HG02571 (cell line): ENCODE results near the gene ZBTB7B.

Source experiments
- ATAC-seq: cut with Tn5 transposase; IDR thresholded peaks from one replicate; pipeline ENCODE4 v1.9.1; 2021; ENCODE audit warnings: mild to moderate bottlenecking, moderate library complexity; ENCODE audit not compliant: unreplicated experiment

Gene ZBTB7B

DNA sequence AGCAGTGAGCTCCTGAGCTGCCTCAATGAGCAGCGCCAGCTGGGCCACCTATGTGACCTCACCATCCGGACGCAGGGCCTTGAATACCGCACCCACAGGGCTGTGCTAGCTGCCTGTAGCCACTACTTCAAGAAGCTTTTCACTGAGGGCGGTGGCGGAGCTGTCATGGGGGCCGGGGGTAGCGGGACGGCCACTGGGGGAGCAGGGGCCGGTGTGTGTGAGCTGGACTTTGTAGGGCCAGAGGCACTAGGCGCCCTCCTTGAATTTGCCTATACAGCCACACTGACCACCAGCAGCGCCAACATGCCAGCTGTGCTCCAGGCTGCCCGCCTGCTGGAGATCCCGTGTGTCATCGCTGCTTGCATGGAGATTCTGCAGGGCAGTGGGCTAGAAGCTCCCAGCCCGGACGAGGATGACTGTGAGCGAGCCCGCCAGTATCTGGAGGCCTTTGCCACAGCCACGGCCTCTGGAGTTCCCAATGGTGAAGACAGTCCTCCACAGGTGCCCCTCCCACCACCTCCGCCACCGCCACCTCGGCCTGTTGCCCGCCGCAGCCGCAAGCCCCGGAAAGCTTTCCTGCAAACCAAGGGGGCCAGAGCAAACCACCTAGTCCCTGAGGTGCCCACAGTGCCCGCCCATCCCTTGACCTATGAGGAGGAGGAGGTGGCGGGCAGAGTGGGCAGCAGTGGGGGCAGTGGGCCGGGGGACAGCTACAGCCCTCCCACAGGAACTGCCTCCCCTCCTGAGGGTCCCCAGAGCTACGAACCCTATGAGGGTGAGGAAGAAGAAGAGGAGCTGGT is 12.3 kb downstream of the ZBTB7B start:
- ATAC-seq, result no peak

DNA sequence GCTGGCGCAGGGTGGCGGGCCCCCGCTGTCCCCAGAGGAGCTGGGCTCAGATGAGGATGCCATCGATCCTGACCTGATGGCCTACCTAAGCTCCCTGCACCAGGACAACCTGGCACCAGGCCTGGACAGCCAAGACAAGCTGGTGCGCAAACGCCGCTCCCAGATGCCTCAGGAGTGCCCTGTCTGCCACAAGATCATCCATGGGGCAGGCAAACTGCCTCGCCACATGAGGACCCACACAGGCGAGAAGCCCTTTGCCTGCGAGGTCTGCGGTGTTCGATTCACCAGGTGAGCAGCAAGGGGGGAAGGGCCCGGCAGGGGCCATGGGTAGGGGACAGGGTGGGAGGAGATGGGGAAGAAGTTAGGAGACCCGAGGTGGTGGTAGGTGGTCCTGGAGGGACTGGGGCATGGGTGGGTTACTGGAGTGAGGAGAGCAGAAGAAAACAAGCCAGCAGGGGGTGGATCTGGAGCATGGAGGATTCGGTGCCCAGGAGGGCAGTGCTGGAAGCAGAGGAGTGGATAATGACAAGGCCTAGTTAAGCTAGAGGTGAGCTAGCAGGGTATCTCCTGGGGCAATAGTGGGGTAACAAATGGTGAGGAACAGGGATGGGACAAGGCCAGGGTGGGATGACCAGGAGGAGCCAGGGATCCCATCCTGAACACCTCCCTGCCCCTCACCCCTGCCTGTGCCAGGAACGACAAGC is 13.1 kb downstream of the ZBTB7B start:
- no peak for ATAC-seq

DNA sequence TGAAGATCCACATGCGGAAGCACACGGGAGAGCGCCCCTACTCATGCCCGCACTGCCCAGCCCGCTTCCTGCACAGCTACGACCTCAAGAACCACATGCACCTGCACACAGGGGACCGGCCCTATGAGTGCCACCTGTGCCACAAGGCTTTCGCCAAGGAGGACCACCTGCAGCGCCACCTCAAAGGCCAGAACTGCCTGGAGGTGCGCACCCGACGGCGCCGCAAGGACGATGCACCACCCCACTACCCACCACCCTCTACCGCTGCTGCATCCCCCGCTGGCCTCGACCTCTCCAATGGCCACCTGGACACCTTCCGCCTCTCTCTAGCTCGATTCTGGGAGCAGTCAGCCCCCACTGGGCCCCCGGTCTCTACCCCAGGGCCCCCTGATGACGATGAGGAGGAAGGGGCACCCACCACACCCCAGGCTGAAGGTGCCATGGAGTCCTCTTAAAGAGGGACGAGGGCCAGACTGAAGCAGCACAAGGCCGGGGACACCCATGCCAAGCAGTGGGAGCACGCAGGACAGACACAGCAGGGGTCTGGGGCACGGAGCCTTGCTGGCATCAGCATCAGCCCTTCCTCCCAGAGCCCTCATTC is 13.7 kb downstream of the ZBTB7B start:
- no peak for ATAC-seq

DNA sequence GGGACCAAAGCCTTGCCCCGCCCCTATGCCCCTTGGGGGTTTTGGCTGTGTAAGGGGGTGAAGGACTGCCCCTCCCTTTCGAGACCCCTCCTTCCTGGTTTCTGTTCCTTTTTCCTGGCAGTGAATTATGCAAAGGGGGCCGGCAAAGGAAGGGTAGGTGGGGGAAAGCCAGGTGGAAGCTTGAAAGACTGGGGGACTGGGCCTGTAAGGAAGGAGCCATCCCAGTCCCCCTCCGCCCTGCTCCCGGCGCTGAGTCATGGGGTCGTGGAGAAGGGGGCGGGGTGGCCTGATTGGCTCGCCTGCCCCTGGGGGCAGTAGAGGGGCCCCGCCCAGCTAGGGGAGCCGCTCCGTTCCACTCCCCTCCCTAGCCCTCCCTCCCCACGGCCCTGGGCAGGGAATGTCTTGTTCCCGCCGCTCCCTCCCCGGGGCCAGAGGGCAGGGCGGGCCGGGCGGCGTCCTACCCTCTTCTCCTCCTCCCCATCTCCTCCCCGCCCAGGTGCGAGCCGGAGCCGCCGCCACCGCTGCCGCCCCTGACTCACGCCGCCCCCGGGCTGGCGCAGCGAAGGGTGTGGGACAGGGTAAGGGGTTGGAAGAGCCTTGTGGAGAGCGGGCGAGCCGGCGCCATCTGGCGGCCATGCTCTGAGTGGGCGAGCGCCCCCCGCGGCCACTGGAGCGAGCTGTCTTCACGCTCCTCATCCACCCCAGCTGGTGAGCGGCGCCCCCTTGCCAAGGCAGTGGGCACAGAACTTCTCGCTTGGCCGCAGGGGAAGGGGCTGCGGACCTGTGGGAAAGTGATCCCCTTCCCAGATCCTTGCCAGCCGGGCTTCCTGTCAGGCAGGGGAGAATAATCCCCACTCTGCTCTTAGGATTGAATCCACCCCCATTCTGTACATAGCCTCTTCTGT is 14.7 kb downstream of the ZBTB7B start:
- peak; percentile 57 for ATAC-seq

DNA sequence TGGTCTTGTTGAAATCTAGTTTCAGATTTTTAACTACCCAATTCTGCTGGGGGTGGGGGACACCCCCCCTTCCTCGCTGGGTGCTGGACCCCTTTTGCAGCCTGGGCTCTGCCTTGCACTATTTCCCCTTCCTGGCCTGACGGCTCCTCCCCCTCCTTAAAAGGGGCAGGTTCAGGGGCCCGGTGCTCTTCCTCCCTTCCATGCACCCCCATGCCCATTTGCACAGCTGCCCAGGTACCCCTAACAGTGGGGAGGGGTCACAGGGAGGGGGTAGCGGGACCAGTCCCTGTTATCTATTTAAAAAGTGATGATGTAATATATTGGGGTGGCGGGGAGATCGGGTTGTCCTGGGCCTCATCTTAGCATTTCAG is 15.3 kb downstream of the ZBTB7B start:
- ATAC-seq, result peak; percentile 18

DNA sequence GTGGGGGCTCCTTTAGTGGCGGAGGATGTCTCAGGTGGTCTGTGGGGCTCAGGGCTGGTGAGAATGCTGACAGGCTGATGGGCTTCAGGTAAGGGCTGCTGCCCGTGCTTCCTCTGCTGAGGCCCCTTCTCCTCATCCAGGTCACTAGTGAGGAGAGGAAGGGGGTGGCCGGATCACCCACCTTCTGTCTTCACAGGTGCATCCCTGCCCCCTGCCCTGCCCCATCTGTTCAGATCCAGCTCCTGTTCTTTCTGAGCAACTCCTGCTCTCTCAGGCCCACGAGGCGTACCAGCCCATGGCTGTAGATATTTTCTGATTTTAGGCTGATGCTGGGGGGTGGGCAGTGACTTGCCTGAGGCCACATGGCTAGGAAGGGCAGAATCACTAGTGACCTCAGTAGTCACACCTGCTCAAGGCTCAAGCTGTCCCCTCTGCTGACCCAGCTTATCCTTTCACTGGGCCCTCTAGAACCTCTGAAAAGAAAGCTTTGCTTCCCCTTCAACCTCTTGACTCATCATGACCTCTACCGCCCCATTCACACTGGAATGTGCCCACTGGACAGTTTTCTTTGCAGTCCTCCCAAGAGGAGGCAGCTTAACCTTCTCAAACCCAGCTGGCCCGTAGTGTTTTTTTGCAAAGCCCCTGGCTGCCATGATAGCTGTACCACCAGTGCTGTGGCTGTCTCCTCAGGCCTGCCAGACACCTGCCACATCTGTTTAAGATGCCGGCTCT is 16.2 kb downstream of the ZBTB7B start:
- no peak for ATAC-seq

DNA sequence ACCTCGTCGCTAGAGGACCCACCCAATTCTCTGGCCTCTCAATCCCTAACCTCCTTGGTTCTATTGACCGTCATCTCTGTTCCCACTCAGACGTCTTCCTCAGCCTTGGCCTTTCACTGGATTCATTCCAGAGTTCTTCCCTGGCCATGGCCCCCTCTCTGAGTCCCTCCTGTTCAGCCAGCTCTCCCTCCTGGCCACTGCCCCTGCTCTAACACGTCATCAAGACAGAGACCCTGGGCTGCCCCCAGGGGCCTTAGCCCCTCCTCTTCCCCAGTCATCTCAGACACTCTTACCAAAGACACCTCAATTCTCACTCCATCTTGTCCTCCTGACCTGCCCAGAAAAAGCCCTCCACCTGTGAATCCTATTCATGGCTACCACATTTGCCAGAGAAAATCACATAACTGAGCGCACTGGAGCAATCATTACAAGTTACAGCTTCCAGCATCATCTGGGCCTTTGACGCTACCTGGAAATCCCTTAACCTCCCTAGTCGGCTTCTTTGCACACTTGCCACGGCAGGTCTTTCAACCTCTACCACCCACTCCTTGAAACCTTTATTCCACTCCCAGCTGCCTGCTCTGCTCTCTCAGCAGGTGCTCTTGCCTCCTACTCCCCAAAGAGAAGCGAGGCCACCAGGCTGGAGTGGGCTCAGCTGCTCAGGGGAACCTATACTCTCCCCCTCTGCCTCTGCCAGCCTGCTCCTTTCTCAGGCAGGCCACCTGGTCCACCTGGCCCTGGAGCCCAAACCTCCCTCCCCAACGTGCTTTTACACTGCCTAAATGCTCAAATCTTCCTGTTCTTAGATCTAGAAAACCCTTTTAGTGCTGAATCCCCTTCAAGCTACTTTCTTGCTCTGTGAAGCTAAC is 17.0 kb downstream of the ZBTB7B start:
- no peak for ATAC-seq

DNA sequence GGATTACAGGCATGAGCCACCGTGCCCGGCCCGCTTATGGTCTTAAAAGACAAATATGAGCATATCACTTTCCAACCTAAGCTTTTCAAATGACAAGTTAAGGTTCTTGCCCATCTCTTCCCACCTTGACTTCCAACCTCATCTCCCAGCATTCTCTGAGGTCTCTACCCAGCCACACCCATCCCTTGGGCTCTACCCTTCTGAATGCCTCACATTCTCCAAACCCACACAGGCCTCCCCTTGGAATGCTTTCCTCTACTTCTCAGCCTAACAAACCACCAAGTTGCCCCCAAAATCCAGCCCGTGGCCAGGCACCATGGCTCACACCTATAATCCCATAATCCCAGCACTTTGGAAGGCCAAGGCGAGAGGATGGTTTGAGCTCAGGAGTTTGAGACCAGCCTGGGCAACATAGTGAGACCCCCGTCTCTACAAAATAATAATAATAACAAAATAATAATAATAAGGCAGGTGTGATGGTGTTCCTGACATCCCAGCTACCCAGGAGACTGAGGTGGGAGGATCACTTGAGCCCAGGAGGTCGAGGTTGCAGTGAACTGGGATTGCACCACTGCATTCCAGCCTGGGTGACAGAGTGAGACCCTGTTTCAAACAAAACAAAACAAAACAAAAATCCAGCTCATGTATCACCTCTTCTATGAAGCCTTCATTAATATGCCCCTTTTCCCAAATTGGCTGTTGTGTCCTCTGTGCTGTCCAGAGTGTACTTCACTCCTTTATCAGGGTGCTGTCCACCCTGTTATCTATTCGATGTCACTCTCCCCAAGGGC is 19.7 kb downstream of the ZBTB7B start:
- no peak for ATAC-seq

DNA sequence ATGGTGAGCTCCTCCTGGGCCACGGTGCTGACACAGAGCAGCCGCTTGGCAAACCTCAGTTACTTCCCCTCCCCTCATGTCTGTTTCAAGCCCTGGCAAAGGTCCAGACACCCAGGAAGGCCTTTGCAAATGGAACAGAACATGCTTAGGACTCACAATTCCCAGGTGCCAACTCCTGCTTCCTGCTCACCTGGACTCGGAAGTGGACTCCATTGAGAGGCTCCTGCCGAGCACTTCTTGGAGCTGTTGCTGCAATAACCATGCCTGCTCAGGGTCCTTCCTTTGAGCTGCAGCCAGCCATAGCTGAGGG is 20.3 kb downstream of the ZBTB7B start:
- ATAC-seq, result no peak

DNA sequence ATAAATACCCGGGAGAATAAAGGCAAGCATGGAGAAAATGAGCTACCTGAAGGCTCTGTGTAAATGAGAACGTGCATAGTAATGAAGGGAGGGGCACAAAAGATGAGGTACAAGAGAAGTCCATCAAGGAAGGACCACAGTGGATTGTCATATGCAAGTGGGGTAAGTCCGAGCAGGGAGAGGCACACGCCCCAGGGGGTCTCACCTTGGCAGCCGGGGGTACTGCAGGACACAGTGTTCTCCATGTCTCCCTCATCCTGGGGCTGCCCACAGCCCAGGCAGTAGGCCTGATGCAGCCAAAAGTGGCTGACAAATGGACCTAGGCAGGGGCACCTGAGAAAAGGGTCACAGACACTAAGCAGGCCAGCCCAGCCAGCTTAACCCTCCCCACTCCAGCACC is 21.0 kb downstream of the ZBTB7B start:
- ATAC-seq, result no peak

DNA sequence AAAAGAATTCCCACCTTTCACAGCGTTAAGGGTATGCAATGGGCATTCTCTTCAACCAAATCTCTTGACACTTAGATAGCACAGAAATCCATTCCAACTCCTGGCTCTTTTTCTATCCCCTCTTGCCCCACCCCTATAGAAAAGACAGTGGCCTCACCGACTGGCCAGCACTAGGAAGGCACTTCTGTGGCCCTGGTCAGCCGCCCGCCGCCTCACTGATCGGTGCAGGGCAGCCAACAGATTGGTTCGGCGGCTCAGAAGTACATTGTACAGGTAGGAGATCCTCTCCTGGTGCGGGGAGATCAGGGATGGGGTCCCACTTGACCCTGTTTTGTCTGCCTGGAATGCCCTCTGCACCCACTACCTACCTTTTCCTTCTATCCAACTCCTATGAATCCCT is 21.7 kb downstream of the ZBTB7B start:
- ATAC-seq, result no peak

DNA sequence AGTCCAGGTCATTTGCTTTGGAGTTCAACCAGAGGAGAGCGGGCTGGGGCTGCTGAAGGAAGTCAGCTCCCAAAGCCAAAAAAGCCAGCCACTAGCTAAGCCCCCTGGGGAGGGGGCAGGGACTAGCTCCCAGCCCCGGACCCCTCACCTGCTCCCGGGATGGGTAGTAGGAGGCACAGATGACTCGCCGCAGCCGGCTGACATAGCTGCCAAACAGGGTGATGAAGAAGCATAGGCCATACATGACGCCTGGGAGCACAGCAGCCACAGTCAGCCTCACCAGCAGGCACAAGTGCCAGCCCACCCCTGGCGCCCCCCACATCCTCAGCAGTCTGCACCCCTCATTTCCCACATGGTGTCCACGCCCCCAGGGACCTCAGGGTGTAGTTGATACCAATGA is 23.6 kb downstream of the ZBTB7B start:
- no peak for ATAC-seq

DNA sequence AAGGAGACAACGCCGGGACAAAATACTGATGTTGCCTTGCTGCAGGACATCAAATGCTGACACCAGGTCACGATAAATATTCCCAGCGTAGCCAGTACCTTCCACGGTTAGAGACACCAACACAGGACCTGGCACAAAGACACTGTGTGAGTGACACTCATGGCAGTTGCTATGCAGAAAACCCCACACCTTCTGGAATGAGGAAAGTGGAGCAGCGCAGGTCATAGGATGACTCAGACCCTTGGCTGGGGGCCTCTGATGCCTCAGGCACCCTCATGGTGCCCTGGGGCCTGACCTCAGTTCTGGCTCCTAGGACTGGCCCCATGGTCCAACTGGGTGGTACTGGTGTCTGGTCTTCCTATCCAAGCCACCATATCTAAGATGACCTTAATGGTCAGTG is 24.0 kb downstream of the ZBTB7B start:
- ATAC-seq, result no peak

DNA sequence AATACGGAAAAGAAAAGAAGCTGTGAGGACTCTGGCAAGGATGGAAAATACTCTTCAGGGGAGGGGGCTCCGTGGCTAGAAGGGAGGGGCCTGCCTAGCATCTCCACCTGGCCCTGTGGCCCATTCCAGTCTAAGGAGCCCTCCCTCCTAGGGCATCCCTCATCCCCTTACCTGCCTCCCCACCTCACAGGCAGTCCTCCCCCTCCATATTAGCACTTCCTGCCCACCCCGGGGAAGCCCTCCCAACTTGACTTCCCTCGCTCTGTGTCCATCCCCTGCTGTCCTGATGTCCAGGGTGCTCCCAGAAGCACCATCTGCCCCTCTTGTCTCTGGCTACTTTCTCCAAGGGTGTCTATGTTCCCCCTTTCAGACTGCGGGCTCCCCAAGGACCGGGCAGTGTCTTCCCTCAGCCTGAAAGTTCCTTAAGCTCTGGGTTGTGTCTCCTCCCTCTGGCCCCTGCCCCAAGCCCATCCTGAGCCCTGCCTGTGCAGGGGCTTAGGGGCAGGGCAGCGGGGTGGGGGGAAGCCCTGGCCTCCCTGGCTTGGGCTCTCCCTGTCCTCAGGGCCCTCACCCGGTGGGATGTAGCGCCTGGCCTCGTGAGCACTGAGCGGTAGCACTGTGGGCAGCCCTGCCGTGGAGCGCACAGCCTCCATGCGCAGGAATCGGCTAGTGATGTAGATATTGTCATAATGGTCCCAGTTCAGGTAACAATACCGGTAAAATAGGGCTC is 27.1 kb downstream of the ZBTB7B start:
- ATAC-seq, result no peak

DNA sequence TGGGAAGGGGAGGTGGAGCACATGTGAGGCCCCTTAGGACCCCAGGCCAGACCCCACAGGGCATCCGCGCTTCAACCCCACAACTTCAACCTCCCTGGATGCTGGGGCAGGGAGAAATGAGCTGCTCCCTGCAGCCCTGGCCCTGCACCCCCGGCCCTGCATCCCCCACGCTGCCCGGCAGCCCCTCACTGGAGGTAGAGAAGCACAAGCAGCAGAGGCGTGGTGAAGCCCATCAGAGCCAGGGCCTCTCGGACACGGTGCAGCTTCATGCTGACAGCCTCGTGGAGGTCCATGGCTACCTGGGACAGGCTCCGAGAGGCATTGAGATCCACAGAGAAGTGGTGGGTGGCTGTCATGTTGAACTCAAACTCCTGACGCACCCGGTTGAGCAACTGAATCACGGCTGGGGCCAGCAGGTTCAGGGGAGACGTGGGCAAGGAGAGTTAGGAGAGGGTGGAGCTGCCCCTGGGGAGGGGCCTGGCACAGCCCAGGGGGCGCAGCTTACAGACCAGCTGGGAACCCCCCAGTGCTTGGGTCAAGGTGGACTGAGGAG is 27.7 kb downstream of the ZBTB7B start:
- ATAC-seq, result no peak

DNA sequence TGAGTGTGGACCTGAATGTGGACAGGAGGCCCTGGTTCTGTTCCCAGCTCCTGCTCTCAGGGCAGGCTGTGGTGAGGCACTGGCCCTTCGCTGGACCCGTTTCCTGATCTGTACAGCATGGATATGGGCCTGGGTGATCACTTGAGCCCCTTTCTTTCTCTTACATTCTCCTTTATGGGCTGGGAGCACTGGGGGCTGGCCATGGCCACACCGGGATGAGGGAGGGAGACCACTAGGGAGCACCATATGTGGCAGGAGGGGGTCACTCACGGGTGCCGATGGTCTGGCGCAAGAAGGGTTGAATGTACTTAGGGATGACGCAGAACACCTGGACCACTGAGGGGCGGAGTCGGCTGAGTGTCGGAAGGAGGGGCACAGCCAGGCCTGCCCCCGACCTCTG is 28.3 kb downstream of the ZBTB7B start:
- no peak for ATAC-seq

DNA sequence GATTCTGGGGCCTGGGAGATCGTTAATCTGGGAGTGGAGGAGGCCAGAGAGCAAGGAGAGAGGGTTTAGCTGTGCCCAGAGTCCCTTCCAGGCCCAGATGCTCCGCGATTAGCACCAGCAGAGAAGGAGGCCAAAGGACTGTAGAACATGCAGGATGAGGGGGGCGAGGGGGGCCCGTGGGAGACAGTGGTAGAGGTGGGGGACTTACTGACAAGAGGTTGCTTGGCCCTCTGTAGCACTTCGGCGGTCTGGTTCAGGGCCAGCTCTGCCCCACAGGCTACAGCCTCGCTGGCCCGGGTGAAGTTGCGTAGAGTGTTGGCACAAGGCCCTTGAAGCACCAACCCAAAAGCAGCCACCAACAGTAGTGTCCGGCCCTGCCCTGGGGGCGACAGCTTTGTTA is 30.3 kb downstream of the ZBTB7B start:
- no peak for ATAC-seq

DNA sequence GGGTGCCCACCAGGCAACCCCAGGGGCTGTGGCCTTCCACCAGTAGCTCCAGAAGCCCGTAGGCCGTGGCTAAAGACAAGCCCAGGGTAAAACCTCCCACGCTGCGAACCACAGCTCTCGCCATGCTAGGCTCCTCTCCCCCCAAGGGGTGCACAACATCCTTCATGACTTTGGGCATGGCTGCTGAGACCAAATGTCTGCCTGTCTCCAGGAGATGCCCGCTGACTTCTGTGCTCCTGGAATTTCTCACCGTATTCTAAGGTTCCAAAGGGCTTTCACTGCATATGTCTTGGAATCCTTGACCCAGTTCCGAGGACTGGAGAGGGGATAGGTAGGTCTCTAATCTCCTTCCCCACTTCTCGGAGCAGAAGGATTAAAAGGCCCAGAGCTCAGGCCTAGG is 30.9 kb downstream of the ZBTB7B start, which contains the start of the genes DCST1 and DCST2:
Gene DCST1 (plus strand): TSS at position 301 of the 400 bp plus-strand sequence. CDS start 213 bp downstream, outside the sequence.
Gene DCST2 (minus strand): TSS at position 258 of the 400 bp plus-strand sequence. CDS start 80 bp downstream, at position 178.
- ATAC-seq, result no peak
